CD14-positive monocyte (primary cell): ENCODE measurements around the gene DRC3. TPM values are rescaled to one million over a fixed set of nuclear protein-coding genes. Genes with fewer than 3 reads are reported as not detected.
A peak's percentile ranks its signal among the peaks of the same experiment; 100 is the strongest.

Experiments used
- DNase-seq, 3 donors: peaks; one replicate each; pipeline ENCODE4 v3.0.0-alpha.2; 2011 to 2022
- H2AFZ ChIP-seq: 2 replicates; pipeline ENCODE4 v1.6.0; 2012; ENCODE audit warnings: mild to moderate bottlenecking, low read depth, low read length, inconsistent platforms; ENCODE audit not compliant: insufficient read depth, poor library complexity, severe bottlenecking
- H3K27ac ChIP-seq, 2 donors: 1 replicate in 1 of 2; 2 replicates in 1 of 2; pipeline ENCODE4 v1.5.1; 2012 to 2013; ENCODE audit warnings: low read length in 2 of 2, control low read depth in 1 of 2, inconsistent platforms in 1 of 2, low read depth in 1 of 2, mild to moderate bottlenecking in 1 of 2
- H3K27me3 ChIP-seq, 2 donors: one replicate each; pipeline versions ENCODE4 v1.6.0 to v1.6.1; 2011 to 2013; ENCODE audit warnings: low read length in 2 of 2; ENCODE audit not compliant: control insufficient read depth in 2 of 2, insufficient read depth in 2 of 2
- H3K36me3 ChIP-seq, 2 donors: replicated peaks in 1 of 2; 1 replicate in 1 of 2; 2 replicates in 1 of 2; pipeline versions ENCODE4 v1.5.1 to v1.6.1; 2012 to 2013; ENCODE audit warnings: low read length in 2 of 2, control low read depth in 1 of 2, inconsistent platforms in 1 of 2, mild to moderate bottlenecking in 1 of 2; ENCODE audit not compliant: insufficient read depth in 2 of 2, control insufficient read depth in 1 of 2
- H3K4me1 ChIP-seq, 2 donors: 1 replicate in 1 of 2; 2 replicates in 1 of 2; pipeline versions ENCODE4 v1.5.1 to v1.6.1; 2012 to 2013; ENCODE audit warnings: low read length in 2 of 2, control low read depth in 1 of 2, inconsistent platforms in 1 of 2, mild to moderate bottlenecking in 1 of 2, moderate library complexity in 1 of 2; ENCODE audit not compliant: insufficient read depth in 2 of 2, control insufficient read depth in 1 of 2
- H3K4me2 ChIP-seq: replicated peaks from 2 replicates; pipeline ENCODE3; 2012; ENCODE audit warnings: low read length, moderate library complexity, mild to moderate bottlenecking; ENCODE audit not compliant: poor library complexity, severe bottlenecking; ENCODE audit errors: extremely low read depth
- H3K4me3 ChIP-seq, 3 experiments: fragments of 200-600 bp in 1 of 3; sonication (generic) in 1 of 3; replicated peaks in 1 of 3; 1 replicate in 2 of 3; 2 replicates in 1 of 3; pipeline ENCODE4 v1.5.1; 2011 to 2013; ENCODE audit warnings: low read length in 3 of 3, mild to moderate bottlenecking in 3 of 3, control low read depth in 2 of 3, low read depth in 2 of 3, inconsistent platforms in 1 of 3, moderate library complexity in 1 of 3
- H3K79me2 ChIP-seq: 2 replicates; pipeline ENCODE4 v1.6.0; 2012; ENCODE audit warnings: mild to moderate bottlenecking, control low read depth, inconsistent platforms, low read length, moderate library complexity; ENCODE audit not compliant: insufficient read depth
- H3K9ac ChIP-seq: 2 replicates; pipeline ENCODE4 v1.6.0; 2017; ENCODE audit warnings: low read length, mild to moderate bottlenecking; ENCODE audit not compliant: insufficient read depth, poor library complexity, severe bottlenecking
- H3K9me3 ChIP-seq, 2 donors: replicated peaks in 1 of 2; 1 replicate in 1 of 2; 2 replicates in 1 of 2; pipeline versions ENCODE4 v1.5.1 to v1.6.1; 2012 to 2013; ENCODE audit warnings: low read length in 2 of 2, control low read depth in 1 of 2; ENCODE audit not compliant: control insufficient read depth in 1 of 2, insufficient read depth in 1 of 2
- H4K20me1 ChIP-seq: 2 replicates; pipeline ENCODE4 v1.6.0; 2012; ENCODE audit warnings: mild to moderate bottlenecking, low read length, control low read depth, moderate library complexity; ENCODE audit not compliant: insufficient read depth
- H3K27ac Mint-ChIP-seq, 7 donors: one replicate each; pipeline ENCODE4 v1.8.0; 2020; ENCODE audit warnings: mild to moderate bottlenecking in 7 of 7, mixed read lengths in 7 of 7, moderate library complexity in 6 of 7, inconsistent platforms in 2 of 7
- H3K27me3 Mint-ChIP-seq, 3 donors: one replicate each; pipeline ENCODE4 v1.8.0; 2021 to 2022; ENCODE audit warnings: low read depth in 3 of 3, mild to moderate bottlenecking in 3 of 3, mixed read lengths in 3 of 3, moderate library complexity in 3 of 3, inconsistent platforms in 1 of 3
- H3K36me3 Mint-ChIP-seq, 2 donors: one replicate each; pipeline ENCODE4 v1.8.0; 2020; ENCODE audit warnings: mixed read lengths in 2 of 2, inconsistent platforms in 1 of 2, mild to moderate bottlenecking in 1 of 2
- H3K4me1 Mint-ChIP-seq: one replicate; pipeline ENCODE4 v1.8.0; 2020; ENCODE audit warnings: mild to moderate bottlenecking, mixed read lengths
- H3K4me3 Mint-ChIP-seq, 2 donors: one replicate each; pipeline ENCODE4 v1.8.0; 2020; ENCODE audit warnings: mild to moderate bottlenecking in 2 of 2, mixed read lengths in 2 of 2, moderate library complexity in 1 of 2
- H3K9me3 Mint-ChIP-seq, 7 donors: one replicate each; pipeline ENCODE4 v1.8.0; 2020 to 2022; ENCODE audit warnings: mixed read lengths in 7 of 7, mild to moderate bottlenecking in 6 of 7, moderate library complexity in 6 of 7, inconsistent platforms in 2 of 7
- WGBS: methylation state at CpG from one replicate; pipeline ENCODE4 v1.1.5; 2013; ENCODE audit warnings: missing lambda C conversion rate; ENCODE audit not compliant: insufficient coverage; 5-methylcytosine and 5-hydroxymethylcytosine counted together
- intact Hi-C, 2 donors: fragments of 100-400 bp; cut with micrococcal nuclease; formaldehyde crosslinking; loops; one replicate each; pipeline versions ENCODE4 v1.15.0 to v1.15.1; 2023
- polyA plus RNA-seq, 3 donors: library from polyadenylated mRNA; depleted of rRNA in 1 of 3; unstranded in 2 of 3; stranded (reverse) in 1 of 3; fragments of 300-500 nt in 2 of 3; fragments of >200 nt in 1 of 3; fragmentation: Illumina TruSeq in 2 of 3; gene quantifications; 1 replicate in 2 of 3; 2 replicates in 1 of 3; pipeline ENCODE4 v1.2.3, GENCODE V29; 2012 to 2021
- TF ChIP-seq, protein P1 (sequence below): fragments of 200-600 bp; IDR thresholded peaks from one replicate; pipeline ENCODE4 v1.8.0; 2022; ENCODE audit warnings: antibody characterized with exemption, mild to moderate bottlenecking

DRC3 gene
- polyA plus RNA-seq, 3 donors = 0.23 to 0.58 (median 0.39) TPM

- Mint-ChIP-seq H3K4me3 (no peak overlapping the region), H3K36me3 (peaks cover 42 to 48% of the 10 kb centered on the region in 2 donors), H3K4me1 (no peaks in the 10 kb centered on the region), H3K9me3 (no peaks in the 10 kb centered on the region), H3K27ac (peak overlapping the region in 2 of 7 donors; percentile 21 to 59), H3K27me3 (peaks cover 0 to 2% (median 0%) of the 10 kb centered on the region in 3 donors)
- H3K36me3 ChIP-seq = peaks cover 37 to 51% of the 10 kb centered on the region in 2 donors
- no CpG with 5 or more reads among the region's 3 CpGs for WGBS
- H3K79me2 ChIP-seq = no peaks in the 10 kb centered on the region
- no peak overlapping the region for H2AFZ ChIP-seq
- TF ChIP-seq, protein P1, sequence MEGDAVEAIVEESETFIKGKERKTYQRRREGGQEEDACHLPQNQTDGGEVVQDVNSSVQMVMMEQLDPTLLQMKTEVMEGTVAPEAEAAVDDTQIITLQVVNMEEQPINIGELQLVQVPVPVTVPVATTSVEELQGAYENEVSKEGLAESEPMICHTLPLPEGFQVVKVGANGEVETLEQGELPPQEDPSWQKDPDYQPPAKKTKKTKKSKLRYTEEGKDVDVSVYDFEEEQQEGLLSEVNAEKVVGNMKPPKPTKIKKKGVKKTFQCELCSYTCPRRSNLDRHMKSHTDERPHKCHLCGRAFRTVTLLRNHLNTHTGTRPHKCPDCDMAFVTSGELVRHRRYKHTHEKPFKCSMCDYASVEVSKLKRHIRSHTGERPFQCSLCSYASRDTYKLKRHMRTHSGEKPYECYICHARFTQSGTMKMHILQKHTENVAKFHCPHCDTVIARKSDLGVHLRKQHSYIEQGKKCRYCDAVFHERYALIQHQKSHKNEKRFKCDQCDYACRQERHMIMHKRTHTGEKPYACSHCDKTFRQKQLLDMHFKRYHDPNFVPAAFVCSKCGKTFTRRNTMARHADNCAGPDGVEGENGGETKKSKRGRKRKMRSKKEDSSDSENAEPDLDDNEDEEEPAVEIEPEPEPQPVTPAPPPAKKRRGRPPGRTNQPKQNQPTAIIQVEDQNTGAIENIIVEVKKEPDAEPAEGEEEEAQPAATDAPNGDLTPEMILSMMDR = no peak
- DNase-seq = no peak
- intact Hi-C loops = no loop called here
- no peaks in the 10 kb centered on the region for H4K20me1 ChIP-seq
- H3K9me3 ChIP-seq = no peaks in the 10 kb centered on the region
- H3K9ac ChIP-seq = no peak overlapping the region
- no peak overlapping the region for H3K4me3 ChIP-seq
- no peaks in the 10 kb centered on the region for H3K4me1 ChIP-seq
- H3K27ac ChIP-seq = no peak overlapping the region
- no peak overlapping the region for H3K4me2 ChIP-seq
- H3K27me3 ChIP-seq = no peaks in the 10 kb centered on the region
These were observed 32.8 kb downstream of the DRC3 start for GRCh38 chr17:18005496-18005895.

DNA sequence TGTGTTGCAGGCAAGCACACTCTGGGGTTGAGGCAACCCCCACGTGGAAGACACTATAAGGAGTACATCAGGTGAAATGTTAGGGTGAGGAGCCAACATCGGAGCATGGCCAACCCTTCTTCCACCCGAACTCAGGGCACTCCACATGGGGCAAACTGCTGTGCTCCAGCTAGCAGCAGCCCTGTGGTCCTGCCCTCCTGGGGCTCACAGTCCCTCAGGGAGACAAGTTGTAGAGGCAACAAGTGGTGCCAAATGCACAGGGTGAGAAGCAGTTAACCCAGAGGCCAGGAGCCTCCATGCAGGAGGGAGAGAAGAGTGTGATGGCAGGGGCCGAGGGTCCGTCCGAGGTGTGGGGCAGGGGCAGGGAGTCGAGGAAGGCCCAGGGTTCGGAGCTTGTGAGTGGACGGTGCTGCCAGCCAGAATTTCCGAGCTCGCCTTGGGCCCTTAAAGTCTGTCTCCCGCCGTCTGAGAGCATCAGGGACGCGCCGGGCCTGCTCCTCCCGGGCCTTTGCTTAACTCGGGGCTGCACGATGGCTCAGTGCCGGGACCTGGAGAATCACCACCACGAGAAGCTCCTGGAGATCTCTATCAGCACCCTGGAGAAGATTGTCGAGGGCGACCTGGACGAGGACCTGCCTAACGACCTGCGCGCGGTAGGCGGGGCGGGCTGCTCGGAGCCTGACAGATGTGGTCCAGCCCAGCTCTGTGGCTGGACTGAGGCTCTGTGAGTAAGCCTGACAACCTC lies 34.0 kb downstream of the DRC3 start:
- Histone ChIP-seq H3K36me3 (peaks cover 46 to 62% of the 10 kb centered on the region in 2 donors), H2AFZ (no peak overlapping the region), H3K4me3 (no peak overlapping the region), H3K79me2 (no peaks in the 10 kb centered on the region), H3K9ac (no peak overlapping the region), H3K4me2 (no peak overlapping the region), H4K20me1 (no peaks in the 10 kb centered on the region), H3K27ac (no peak overlapping the region), H3K4me1 (no peaks in the 10 kb centered on the region), H3K9me3 (no peaks in the 10 kb centered on the region), H3K27me3 (no peaks in the 10 kb centered on the region)
- WGBS = 96% methylated on average over 21 of the region's 31 CpGs
- TF ChIP-seq, protein P1 = no peak
- Mint-ChIP-seq H3K4me3 (no peak overlapping the region), H3K9me3 (no peaks in the 10 kb centered on the region), H3K27me3 (peaks cover 0 to 2% (median 0%) of the 10 kb centered on the region in 3 donors), H3K36me3 (peaks cover 50 to 60% of the 10 kb centered on the region in 2 donors), H3K4me1 (no peaks in the 10 kb centered on the region), H3K27ac (peak overlapping the region in 1 of 7 donors; percentile 53)
- no peak for DNase-seq
- intact Hi-C loops = no loop called here
